ENCODE data around the gene HES6.

GRCh38 chr2:238238311-238238765 lies 1.5 kb downstream of the HES6 start:
- TF ChIP-seq, protein P1, sequence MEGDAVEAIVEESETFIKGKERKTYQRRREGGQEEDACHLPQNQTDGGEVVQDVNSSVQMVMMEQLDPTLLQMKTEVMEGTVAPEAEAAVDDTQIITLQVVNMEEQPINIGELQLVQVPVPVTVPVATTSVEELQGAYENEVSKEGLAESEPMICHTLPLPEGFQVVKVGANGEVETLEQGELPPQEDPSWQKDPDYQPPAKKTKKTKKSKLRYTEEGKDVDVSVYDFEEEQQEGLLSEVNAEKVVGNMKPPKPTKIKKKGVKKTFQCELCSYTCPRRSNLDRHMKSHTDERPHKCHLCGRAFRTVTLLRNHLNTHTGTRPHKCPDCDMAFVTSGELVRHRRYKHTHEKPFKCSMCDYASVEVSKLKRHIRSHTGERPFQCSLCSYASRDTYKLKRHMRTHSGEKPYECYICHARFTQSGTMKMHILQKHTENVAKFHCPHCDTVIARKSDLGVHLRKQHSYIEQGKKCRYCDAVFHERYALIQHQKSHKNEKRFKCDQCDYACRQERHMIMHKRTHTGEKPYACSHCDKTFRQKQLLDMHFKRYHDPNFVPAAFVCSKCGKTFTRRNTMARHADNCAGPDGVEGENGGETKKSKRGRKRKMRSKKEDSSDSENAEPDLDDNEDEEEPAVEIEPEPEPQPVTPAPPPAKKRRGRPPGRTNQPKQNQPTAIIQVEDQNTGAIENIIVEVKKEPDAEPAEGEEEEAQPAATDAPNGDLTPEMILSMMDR (IDR thresholded peaks at IDR 0.05) = no peak
- no peak for TF ChIP-seq POLR2A (IDR thresholded peaks at IDR 0.05)
